Measurements from ENCODE around the gene KLHL29. TPM values are rescaled to one million over a fixed set of nuclear protein-coding genes. Genes with fewer than 3 reads are reported as not detected.

KLHL29 gene
- total RNA-seq, 2 experiments from 2014 or later: 0.15 to 0.21 TPM

DNA sequence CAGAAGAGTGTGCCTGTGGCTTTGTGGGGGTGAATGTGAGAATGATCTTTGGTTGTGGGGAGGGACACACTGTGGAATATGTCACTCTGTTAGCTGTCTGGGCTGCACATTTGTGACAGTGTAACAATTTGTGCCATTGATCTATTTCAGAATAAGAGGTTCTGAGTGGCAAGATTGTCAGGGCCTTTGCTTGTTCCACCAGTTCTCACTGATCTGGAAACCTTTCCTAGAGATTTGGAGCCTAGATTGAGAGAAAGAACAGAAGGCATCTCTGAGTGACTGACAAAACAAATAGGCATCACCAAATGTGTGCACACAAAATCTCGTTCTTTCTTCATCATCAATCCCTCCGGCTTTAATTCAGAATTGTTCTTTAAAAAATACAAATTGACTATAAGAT, 153.6 kb downstream of the KLHL29 start:
- CTCF ChIA-PET: no interaction called here
- POLR2A ChIA-PET: no interaction called here

DNA sequence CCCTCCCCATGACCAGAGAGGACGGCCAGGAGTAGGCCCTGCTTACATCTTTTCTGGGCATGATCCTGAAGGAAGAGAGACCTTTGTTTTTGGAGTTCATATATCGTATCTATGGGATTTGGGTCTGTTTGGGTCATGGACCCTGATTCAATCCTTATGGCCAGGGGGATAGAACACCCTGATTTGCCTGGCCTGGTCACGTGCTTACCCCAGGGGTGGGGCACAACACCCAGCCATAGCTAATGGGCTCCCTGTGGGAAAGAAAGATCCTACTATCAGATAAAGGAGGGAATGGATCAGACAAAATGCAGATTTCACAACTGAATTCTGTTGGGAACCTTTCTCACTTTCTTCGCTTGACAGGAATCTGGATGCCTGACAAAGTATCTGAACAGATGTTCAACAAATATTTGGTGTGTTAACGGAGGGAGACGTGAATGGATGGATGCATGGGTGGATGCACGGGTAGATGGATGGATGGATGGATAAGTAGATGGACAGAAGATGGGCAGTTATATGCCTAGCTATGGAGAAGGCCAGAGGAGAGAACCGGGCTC, 155.9 kb downstream of the KLHL29 start:
- POLR2A ChIA-PET: interaction anchor here (0.6 kb wide), 1 partner anchor 23 kb away, joined by 3 read pairs; no protein-coding TSS in a partner anchor
- CTCF ChIA-PET: no interaction called here

DNA sequence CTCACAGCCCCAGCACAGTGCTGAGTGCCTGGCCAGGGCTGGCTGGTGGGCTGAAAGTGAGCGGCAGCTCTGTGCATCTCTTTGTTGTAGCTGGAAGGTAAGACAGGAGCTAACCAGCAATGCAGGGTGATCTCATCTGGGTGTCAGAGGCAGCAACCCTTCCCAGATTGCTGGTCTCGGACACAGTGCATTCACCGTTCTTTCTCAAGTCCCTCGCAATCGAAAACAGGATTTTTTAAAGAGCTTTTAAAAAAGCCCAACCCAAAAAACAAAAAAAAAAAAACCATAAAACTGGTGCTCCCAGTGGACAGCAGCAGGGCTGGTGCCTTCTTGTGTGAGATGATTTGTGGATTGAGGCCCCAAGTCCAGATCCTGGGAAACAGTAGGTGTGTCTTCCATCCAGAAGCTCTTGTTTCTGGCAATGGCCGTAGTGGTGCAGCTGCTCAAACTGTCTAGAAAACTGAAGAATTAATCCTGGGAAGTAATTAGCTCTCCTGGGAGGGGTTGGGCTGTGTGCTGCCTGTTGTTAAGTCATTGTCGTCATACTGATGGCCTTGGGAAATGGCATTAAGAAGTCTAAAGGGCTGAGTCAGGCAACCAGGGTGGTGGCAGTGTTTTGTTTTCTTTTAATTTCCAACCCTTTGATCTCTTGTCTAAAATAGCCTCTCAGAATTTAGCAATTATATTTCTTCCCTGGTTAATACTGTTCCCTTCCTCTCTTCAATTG, 156.7 kb downstream of the KLHL29 start:
- ChIA-PET CTCF (no interaction called here), POLR2A (interaction anchor here (0.6 kb wide), 1 partner anchor 22 kb away, joined by 3 read pairs; no protein-coding TSS in a partner anchor)

DNA sequence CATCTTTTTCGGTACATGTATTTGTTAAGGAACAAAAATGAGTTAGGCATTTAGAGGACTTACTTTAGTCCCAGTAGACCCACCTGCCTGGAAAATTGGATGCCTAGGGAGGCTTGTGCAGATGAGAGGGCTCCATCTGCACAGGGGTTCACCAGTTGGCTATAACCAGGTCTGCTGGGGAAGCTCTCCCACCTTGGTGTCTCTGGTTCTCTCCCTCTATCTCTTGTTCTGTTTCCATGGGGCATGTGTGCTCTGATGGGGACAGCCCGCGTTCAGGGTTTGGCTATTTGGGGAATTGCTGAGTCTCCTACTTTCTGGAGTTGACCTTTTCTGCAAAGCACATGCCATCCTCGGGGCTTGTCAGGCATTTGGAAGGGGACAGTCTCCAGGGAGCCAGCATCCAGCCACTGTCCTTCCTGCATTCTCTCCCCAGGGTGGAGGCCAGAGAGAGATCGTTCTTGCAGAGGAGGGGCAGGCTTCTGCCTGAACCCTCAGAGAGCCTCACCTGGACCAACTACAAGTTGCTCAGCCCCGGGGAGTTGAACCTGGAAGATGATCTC, 157.3 kb downstream of the KLHL29 start:
- ChIA-PET CTCF (no interaction called here), POLR2A (no interaction called here)

DNA sequence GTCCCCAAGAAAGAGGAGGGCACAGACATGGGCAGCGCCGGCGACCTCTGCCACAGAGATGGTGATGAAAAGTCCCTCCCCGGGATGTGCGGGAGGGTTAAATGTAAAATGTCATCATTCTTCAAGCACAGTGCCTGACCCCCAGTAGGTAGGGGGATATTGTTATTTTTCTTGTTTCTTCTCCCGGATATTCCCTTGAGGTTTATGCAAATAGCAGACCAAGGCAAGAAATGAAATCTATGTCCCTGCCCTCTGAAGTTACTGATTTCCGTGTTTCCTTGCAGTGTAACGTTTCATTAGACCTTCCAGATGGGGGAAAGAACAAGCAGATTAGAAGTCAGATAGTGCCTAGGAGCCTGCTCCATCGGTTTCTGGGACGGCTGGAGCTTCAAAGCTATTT, 158.3 kb downstream of the KLHL29 start:
- POLR2A ChIA-PET: no interaction called here
- CTCF ChIA-PET: no interaction called here

DNA sequence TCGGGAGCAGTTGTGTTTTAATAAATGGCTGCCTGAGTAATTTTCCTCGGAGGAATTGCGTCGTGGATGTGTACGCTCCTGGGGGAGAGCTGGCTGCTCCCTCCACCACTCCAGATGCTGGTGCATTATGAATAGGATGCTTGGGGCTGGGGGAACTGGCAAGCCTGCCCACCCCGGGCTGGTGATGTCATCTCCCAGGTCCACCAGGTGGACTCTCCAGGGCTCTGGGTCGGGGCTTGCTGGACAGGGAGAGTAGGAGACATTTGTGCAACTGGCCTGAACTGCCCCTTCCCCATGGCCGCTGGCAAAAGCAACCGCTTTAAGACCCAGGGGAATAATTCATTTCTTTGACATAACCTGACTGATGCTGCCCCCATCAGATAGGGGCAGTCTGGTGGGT, 158.7 kb downstream of the KLHL29 start:
- ChIA-PET POLR2A (no interaction called here), CTCF (no interaction called here)

DNA sequence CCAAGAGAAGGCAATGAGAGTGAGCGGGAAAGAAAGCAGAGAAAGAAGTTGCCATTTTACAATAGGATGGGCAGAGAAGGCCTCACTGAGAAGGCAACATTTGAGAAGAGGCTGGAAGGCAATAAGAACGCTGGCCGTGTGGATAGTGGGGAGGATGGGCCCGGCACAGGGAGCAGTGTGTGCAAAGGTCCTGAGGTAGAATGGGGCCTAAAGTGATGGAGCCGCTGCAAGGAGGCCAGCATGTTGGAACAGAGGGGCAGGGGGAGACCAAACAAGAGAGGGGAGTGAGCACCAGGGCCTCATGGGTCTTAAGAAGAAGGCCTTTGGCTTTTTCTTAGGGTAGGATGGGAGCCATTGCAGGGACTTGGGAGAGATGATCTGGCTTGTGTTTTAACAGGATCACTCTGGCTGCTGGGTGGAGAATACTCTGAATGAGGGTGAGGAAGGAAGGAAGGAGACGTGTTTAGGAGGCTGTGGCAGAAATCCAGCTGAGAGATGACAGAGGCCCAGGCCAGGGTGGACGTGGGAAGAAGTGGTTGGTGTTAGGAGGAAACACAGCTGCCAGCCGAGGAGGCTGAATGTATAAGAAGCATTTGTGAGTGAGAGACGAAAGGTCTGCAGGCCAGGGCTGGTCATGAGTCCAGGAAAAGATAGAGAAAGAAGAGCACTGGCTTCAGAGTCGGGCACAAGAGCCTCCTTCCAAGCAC, 159.8 kb downstream of the KLHL29 start:
- ChIA-PET POLR2A (no interaction called here), CTCF (no interaction called here)

DNA sequence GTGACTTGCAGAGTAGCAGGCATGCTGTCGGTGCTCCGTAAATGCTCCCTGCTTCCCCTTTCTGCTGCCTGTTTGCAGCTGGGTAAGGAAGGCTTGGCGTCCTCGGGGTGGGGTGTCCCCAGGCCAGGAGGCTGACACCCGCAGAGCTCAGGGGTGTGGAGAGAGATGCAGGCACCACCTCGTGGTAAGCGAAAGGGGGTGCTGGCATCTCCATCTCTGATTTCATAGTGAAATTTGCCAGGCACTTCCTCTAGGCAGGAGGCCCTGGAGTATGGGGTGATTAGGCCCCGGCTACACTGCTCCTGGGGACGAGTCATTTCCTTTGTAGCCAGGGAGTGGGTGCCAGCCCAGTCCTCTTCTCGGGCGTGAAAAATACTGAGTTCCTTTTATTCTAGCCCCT, 160.4 kb downstream of the KLHL29 start:
- POLR2A ChIA-PET: no interaction called here
- CTCF ChIA-PET: no interaction called here

DNA sequence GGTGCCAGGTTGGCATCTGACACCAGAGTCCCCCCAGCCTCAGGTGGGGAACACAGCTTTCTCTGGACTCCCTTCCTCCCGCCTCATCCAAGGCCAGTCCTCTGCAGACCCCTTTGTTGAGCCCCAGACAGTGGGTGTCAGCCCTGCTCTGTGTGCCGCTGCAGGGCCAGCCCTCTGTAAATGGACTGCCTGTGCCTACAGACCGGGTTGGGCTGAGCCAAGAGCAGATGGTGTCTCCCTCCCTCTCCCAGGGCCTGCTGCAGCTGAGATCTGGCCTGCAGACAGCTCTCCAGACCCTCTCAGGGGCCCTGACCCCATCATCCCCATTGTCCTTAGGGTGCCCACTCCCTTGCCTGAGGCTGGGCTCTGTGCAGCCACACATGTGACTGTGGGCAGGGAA, 160.8 kb downstream of the KLHL29 start:
- CTCF ChIA-PET: no interaction called here
- POLR2A ChIA-PET: no interaction called here

DNA sequence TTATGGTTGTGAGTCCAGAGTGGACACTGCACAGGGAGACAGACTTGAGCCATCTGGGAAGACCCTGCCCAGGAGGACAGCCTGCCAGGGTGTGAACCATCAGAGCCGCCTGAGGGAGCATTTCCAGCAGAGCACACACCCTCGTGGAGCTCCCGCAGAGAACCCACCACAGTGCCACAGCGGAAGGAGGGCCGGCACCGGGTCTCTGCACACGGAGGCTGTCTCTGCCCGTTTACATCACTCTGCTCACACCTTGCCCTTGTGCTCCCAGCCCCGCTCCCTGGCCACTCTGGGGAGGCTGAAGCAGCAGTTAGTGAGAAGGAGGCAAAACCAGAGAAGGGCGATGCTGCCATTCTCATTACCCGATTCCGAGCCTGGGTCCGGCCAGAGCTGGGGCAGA, 161.9 kb downstream of the KLHL29 start:
- ChIA-PET CTCF (no interaction called here), POLR2A (no interaction called here)

DNA sequence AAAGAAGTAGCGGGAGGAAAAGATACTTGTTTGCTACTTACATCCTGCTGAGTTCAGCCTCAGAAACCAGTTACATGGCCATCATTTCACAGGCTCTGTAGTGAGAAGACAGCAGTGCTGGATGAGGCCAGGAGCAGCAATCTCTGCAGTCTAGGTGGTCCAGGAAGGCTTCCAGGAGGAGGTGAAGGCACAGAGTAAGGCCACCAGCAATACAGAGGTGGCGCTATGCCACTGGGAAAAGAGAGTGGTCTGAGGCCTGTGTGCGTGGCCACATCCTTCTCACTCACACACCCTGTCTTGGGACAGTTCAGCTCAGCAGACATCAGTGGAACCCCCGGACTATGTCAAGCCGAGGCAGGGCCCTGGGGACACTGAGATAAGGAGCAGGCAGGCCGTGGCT, 162.7 kb downstream of the KLHL29 start:
- ChIA-PET CTCF (no interaction called here), POLR2A (no interaction called here)

DNA sequence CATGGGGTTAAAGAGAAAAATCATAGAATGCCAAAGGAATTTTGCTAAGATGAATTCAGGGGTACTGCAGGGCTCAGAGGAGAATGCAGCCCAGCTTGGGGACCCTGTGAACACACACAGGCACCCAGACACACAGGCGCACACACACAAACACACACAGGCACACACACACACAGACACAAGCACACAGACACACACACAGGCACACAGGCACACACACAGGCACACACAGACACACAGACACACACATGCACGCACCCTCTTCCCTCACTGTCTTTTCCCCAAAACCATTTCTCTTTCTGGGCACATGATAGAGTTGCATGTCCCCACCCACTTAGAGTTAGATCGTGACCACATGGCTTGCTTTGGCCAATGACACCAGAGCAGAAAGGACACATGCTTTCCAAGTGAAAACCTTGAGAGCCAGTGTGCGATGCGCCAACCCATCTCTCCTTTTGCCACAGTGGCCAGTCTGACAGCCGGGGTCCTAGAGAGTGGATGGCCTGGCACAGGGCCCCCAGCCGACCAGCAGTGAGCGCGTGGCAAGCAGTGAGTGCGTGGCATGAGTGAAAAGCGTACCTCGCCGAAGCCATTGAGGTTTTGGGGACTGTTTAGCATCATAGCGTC, 163.3 kb downstream of the KLHL29 start:
- POLR2A ChIA-PET: no interaction called here

DNA sequence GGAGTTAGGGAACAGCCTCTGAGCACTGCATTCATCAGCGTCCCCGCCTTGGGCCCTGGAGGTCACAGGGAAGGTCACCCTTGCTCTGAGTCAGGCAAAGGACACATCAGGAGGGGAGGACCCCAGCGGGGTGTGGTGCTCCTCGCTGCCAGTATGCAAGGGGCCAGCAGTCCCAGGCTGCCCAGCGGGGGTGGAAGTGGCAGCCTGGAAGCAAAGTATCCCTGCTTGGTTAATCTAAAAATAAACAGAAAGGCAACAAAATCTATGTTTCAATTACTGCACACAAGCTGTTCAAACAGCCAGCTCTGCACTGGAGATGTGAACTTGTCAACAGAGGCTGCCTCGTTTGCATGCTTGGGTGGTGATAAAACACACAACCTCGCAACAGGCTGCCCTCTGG, 164.1 kb downstream of the KLHL29 start:
- ChIA-PET POLR2A (no interaction called here), CTCF (no interaction called here)

More for the DNA sequence above, 163.3 kb downstream of the KLHL29 start:
- CTCF ChIA-PET: no interaction called here

DNA sequence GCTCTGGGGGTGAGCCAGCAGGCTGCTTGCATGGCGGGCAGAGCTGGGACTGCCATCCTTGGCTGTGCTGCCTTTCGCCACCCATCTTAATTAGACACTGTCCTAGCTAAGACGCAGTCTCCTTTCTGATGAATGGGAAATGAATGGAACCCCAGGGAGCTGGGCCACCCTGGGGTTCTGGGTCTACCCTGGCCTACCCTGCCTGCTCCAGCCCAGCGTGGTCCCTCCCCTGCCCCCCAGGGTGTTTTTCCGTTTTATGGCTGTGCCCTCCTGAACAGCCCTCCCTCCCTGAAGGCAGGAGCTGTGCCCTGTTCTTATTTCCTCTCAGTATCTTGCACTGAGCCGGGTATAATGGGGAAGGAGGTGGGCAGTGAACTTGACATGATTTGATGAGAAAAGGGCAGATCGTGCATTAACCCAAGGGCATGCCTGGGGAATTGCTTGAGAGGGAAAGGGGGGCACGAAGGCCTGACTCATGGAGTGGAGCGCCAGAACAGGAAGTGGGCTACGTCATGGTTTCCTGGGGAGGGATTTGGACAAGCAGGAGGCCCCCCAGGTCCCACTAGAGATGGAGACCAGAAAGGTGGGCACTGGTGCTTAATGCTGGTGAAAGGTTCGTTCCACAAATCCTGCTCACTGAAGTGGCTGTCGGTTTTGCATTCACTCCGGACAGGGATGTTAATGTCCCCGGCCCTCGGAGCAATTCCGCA, 165.0 kb downstream of the KLHL29 start:
- CTCF ChIA-PET: no interaction called here
- POLR2A ChIA-PET: no interaction called here

DNA sequence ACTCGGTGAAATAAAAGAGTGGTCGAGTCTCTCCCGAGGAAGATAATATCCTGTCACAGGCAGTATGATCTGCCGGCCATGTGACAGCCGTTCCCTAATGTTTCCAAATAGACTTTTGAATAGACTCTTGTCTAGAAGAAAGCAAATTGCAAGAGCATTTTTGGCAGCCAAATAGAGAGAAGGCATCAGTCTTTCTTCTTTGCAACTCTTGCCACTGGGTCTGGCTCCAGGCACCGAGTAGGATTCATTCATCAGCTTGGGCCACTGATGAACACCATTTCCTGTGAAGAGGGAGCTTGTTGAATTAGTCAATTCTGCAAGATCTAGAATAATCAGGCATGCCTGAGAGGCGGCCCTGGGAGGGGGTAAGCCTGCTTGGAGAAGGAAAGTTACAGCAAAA, 165.6 kb downstream of the KLHL29 start:
- ChIA-PET POLR2A (no interaction called here), CTCF (no interaction called here)

DNA sequence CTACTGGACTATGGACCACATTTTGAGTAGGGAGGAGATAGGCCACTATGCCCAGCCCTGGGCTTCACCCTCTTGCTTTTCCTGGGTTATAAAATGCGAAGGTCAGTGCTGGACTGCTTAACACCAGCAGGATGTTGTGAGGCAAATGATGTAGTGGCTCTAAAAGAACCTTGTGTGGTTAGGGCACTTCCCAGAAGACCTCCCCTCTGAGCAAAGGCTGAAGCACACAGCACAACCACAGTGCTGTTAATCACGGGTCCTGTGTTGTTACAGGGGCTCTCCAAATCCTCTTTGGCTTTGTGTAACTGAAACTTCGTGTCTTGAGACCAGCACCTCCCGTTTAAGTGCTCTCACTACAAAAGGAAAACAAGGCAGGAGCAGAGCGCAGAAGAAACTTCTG, 166.9 kb downstream of the KLHL29 start:
- ChIA-PET POLR2A (no interaction called here), CTCF (no interaction called here)

DNA sequence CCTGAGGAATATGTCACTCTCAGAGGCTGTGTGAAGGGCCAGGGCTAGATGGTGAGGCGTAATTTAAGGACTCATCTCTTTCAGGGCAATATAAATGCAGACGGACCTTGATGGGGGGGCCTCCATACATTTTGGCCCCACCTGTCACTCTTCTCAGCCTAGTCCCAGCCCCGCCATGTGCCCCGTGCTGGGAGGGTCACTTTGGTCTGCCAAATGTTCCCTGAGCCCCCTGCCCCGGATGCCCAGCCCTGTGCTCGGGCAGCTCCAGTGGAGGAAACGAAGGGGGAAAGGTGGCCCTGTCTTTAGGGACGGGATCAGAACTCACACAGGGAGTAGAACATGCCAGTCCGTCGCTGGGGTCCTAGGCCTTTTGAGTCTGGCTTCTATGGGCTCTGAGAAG, 168.6 kb downstream of the KLHL29 start:
- ChIA-PET POLR2A (no interaction called here), CTCF (no interaction called here)

DNA sequence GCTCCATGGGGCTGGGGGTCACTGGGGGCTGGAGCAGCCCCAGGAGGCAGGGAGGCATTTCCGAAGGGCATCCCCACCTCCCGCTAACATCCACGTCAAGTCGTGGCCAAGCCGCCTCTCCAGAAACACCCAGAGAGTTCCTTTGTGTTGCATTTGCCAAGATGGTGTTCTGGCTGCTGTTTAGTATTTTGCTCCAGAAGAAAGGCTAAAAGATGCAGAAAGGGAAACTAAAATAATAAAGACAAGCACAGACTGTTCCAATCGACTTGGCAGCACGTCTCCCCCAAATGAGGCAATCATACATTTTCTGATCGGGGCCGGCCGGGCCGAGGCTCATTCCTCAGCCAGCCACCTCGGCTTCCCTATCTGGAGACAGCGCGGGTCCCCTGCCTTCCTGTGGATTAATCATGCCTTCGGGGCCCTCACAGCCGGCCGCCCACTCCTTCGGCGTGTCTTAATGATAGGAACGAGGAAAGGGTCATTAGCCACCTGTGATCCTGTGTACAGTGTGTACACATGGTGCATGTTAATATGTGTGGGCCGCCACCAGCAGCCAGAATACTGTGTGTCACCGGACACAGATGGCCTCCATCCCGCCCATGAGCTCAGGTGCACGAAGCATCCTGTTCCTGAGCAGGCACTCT, 169.2 kb downstream of the KLHL29 start:
- POLR2A ChIA-PET: no interaction called here
- CTCF ChIA-PET: no interaction called here

DNA sequence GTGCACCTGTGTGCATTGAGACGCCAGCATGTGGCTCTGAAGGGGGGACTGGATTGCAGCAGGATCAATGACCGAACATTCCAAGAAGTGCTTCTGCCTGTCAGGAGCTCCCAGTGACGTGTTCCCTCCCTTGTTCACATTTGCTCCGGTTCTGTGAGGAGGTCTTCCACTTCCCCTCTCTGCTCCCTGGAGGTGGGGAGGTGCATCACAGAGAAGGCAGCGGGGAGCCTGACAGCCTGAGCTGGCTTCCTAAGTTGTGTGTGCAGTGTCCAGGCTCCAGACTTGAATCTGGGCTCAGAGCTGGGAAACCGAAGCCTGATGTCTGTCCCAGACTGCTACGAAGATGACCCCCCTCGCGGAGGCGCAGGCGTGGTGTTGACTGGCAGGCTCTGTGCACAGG, 171.0 kb downstream of the KLHL29 start:
- CTCF ChIA-PET: no interaction called here
- POLR2A ChIA-PET: no interaction called here

DNA sequence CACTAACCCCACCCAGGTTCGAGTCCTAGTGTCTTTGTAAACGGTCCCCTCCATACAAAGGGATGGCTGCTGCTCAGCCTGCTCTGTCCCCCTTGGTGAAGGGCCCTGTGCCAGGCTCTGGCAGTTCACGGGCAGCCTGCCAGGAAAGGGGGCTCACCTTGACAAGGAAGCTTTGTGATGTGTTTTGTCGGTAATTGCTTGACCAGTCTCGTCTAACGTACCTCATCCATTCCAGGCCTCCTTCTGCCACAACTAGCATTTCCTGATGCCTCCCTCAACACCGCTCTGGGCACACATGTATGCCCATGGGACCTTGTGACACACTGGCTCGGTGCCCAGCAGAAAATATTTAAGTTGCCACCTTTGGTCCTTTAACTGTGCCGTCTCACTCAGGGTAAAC, 171.9 kb downstream of the KLHL29 start:
- ChIA-PET CTCF (no interaction called here), POLR2A (no interaction called here)

Data from activated CD8-positive, alpha-beta memory T cell treated with anti-CD3 and anti-CD28 coated beads for 36 hours (primary cell).